ENCODE results near the gene LEO1.

Gene LEO1

DNA sequence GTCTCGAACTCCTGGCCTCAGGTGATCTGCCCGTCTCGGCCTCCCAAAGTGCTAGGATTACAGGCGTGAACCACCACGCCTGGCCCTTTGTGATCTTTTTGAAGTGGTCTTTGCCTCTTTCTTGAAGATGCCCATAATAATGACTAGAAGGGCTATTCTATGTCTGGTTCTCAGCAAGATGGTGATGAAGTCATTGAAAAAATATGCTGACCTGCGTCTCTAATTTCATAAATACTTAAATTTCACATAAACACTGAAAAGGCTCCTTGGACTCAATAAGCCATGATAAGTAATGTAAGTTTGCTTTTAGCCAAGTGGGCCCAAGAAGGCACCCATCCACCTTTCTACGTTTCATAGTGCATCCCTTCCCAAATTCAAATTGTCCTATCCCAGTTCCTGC is 46.7 kb upstream of the LEO1 start:
- H3K4me3 ChIP-seq (replicated peaks; ENCODE audit: low read depth, low read length) = peak overlapping the region; percentile 89
- DNase-seq (ENCODE audit: extremely low read depth, low read depth) = no peak
- TF ChIP-seq, protein P1, sequence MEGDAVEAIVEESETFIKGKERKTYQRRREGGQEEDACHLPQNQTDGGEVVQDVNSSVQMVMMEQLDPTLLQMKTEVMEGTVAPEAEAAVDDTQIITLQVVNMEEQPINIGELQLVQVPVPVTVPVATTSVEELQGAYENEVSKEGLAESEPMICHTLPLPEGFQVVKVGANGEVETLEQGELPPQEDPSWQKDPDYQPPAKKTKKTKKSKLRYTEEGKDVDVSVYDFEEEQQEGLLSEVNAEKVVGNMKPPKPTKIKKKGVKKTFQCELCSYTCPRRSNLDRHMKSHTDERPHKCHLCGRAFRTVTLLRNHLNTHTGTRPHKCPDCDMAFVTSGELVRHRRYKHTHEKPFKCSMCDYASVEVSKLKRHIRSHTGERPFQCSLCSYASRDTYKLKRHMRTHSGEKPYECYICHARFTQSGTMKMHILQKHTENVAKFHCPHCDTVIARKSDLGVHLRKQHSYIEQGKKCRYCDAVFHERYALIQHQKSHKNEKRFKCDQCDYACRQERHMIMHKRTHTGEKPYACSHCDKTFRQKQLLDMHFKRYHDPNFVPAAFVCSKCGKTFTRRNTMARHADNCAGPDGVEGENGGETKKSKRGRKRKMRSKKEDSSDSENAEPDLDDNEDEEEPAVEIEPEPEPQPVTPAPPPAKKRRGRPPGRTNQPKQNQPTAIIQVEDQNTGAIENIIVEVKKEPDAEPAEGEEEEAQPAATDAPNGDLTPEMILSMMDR (IDR thresholded peaks at IDR 0.05; ENCODE audit: low read depth, low read length, missing control alignments) = no peak

- TF ChIP-seq, protein P1 (IDR thresholded peaks at IDR 0.05; ENCODE audit: low read depth, low read length, missing control alignments) = no peak
- no peak overlapping the region for H3K4me3 ChIP-seq (replicated peaks; ENCODE audit: low read depth, low read length)
- no peak for DNase-seq (ENCODE audit: extremely low read depth, low read depth)
Measured at GRCh38 chr15:52016316-52016715, 44.7 kb upstream of the LEO1 start.

- H3K4me3 ChIP-seq (replicated peaks; ENCODE audit: low read depth, low read length) = no peak overlapping the region
- no peak for DNase-seq (ENCODE audit: extremely low read depth, low read depth)
- TF ChIP-seq, protein P1 (IDR thresholded peaks at IDR 0.05; ENCODE audit: low read depth, low read length, missing control alignments) = no peak
Measured at GRCh38 chr15:52014616-52015015, 43.0 kb upstream of the LEO1 start.

GRCh38 chr15:52013151-52013791 is 41.7 kb upstream of the LEO1 start:
- TF ChIP-seq, protein P1 (IDR thresholded peaks at IDR 0.05; ENCODE audit: low read depth, low read length, missing control alignments) = no peak
- DNase-seq (ENCODE audit: extremely low read depth, low read depth) = no peak
- H3K4me3 ChIP-seq (replicated peaks; ENCODE audit: low read depth, low read length) = no peak overlapping the region

DNA sequence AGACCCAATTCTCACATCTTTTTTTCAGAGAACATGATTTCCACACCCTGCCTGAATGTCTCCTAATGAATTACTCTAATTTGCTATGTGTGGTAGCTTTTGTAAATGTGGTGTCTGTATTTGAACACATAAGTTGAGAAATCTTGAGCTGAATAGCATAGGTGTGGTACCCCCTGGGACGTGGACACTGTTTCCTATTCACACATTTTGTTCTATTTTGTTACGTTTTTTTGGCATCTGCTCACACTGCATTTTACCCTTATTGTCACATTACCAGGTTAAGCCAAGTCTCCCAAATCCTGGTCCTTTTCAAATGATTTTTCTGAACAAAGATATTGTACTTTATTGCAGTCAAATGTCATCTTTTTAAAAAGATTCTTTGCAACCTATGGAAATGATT is 40.6 kb upstream of the LEO1 start:
- DNase-seq (ENCODE audit: extremely low read depth, low read depth) = no peak
- H3K4me3 ChIP-seq (replicated peaks; ENCODE audit: low read depth, low read length) = no peak overlapping the region
- TF ChIP-seq, protein P1 (IDR thresholded peaks at IDR 0.05; ENCODE audit: low read depth, low read length, missing control alignments) = no peak

DNA sequence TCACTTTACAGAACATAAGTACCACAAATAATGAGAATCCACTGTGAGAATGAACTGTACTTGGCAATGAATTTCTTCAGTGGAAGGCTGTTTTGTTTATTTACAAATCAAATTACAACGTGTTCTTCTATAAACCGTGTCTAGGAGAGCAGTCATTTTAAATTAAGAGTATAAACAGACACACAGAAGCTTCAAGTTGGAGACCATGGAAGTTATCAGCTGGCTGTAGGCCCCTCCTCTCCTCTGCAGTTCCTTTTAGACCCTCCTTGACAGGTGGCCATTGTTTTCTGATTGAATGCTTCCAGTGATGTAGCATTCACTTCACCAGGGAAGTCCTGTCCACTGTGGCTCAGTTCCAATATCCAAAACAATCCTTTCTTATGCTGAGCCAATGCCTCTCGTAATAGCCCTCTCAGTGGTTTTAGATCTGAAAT is 40.1 kb upstream of the LEO1 start:
- DNase-seq (ENCODE audit: extremely low read depth, low read depth) = no peak
- no peak overlapping the region for H3K4me3 ChIP-seq (replicated peaks; ENCODE audit: low read depth, low read length)
- TF ChIP-seq, protein P1 (IDR thresholded peaks at IDR 0.05; ENCODE audit: low read depth, low read length, missing control alignments) = no peak

All from HFF-Myc (cell line).